ENCODE data around the gene KRT76. TPM values are rescaled to one million over a fixed set of nuclear protein-coding genes. Genes with fewer than 3 reads are reported as not detected.
"Not testable (repeated sequence)": the region's sequence is repeated elsewhere in the genome, so short reads cannot be mapped to it uniquely, and the experiment has no call there.

Gene KRT76
- total RNA-seq, 4 donors from 2014 or later = not detected

GRCh38 chr12:52763036-52763659 is 14.0 kb downstream of the KRT76 start:
- Histone ChIP-seq H3K9me3 (peaks cover 0 to 22% (median 18%) of the 10 kb centered on the region in 4 donors), H3K27me3 (peaks cover 0 to 2% (median 0%) of the 10 kb centered on the region in 4 donors), H3K4me1 (no peaks in the 10 kb centered on the region), H3K4me3 (no peak overlapping the region), H3K36me3 (no peaks in the 10 kb centered on the region), H3K27ac (replicated peaks in 1 of 4) (no peak overlapping the region)
- TF ChIP-seq CTCF (IDR thresholded peaks at IDR 0.05) = no peak
- TF ChIP-seq POLR2A (IDR thresholded peaks at IDR 0.05; ENCODE audit: low read depth) = no peak
- TF ChIP-seq POLR2AphosphoS5 (IDR thresholded peaks at IDR 0.05) = no peak
- no peak for TF ChIP-seq EP300 (IDR thresholded peaks at IDR 0.05)
- WGBS = 72% methylated on average over 9 of the region's 9 CpGs
- DNase-seq (ENCODE audit: extremely low spot score) = no peak
- intact Hi-C loops (cut with DNase I) = no loop called here

GRCh38 chr12:52761802-52762201 is 15.3 kb downstream of the KRT76 start:
- intact Hi-C loops (cut with DNase I) = no loop called here
- Histone ChIP-seq H3K27ac (replicated peaks in 1 of 4) (no peak overlapping the region), H3K27me3 (peaks cover 0 to 11% (median 0%) of the 10 kb centered on the region in 4 donors), H3K9me3 (peaks cover 0 to 22% (median 18%) of the 10 kb centered on the region in 4 donors), H3K36me3 (no peaks in the 10 kb centered on the region), H3K4me3 (no peak overlapping the region), H3K4me1 (no peaks in the 10 kb centered on the region)
- TF ChIP-seq CTCF (IDR thresholded peaks at IDR 0.05) = no peak
- TF ChIP-seq POLR2A (IDR thresholded peaks at IDR 0.05; ENCODE audit: low read depth) = no peak
- no peak for TF ChIP-seq POLR2AphosphoS5 (IDR thresholded peaks at IDR 0.05)
- TF ChIP-seq EP300 (IDR thresholded peaks at IDR 0.05) = no peak
- DNase-seq (ENCODE audit: extremely low spot score) = no peak
- WGBS = 87% methylated on average over 2 of the region's 2 CpGs

- H3K27ac ChIP-seq (replicated peaks in 1 of 4); intact Hi-C loops (cut with DNase I); H3K4me1 ChIP-seq; H3K4me3 ChIP-seq; DNase-seq (ENCODE audit: extremely low spot score); H3K36me3 ChIP-seq: not testable (repeated sequence)
- Histone ChIP-seq H3K27me3 (peaks cover 0 to 17% (median 0%) of the 10 kb centered on the region in 4 donors), H3K9me3 (peaks cover 0 to 22% (median 18%) of the 10 kb centered on the region in 4 donors)
- 85% methylated on average over 8 of the region's 8 CpGs for WGBS
Observed at GRCh38 chr12:52761218-52761617, 15.9 kb downstream of the KRT76 start.

GRCh38 chr12:52760623-52761022 is 16.5 kb downstream of the KRT76 start:
- no peak for TF ChIP-seq POLR2AphosphoS5 (IDR thresholded peaks at IDR 0.05)
- TF ChIP-seq CTCF (IDR thresholded peaks at IDR 0.05) = no peak
- no peak for TF ChIP-seq EP300 (IDR thresholded peaks at IDR 0.05)
- TF ChIP-seq POLR2A (IDR thresholded peaks at IDR 0.05; ENCODE audit: low read depth) = no peak
- no peak overlapping the region for H3K4me3 ChIP-seq
- peaks cover 0 to 22% (median 18%) of the 10 kb centered on the region in 4 donors for H3K9me3 ChIP-seq
- DNase-seq (ENCODE audit: extremely low spot score) = no peak
- H3K27me3 ChIP-seq = peaks cover 0 to 20% (median 0%) of the 10 kb centered on the region in 4 donors
- no peak overlapping the region for H3K27ac ChIP-seq (replicated peaks in 1 of 4)
- H3K36me3 ChIP-seq = no peaks in the 10 kb centered on the region
- intact Hi-C loops (cut with DNase I) = no loop called here
- H3K4me1 ChIP-seq = no peaks in the 10 kb centered on the region

- H3K4me1 ChIP-seq = no peaks in the 10 kb centered on the region
- H3K9me3 ChIP-seq = peaks cover 0 to 22% (median 18%) of the 10 kb centered on the region in 4 donors
- WGBS = 65% methylated on average over 2 of the region's 2 CpGs
- H3K4me3 ChIP-seq = no peak overlapping the region
- peaks cover 0 to 29% (median 0%) of the 10 kb centered on the region in 4 donors for H3K27me3 ChIP-seq
- intact Hi-C loops (cut with DNase I) = no loop called here
- no peak for TF ChIP-seq POLR2AphosphoS5 (IDR thresholded peaks at IDR 0.05)
- TF ChIP-seq EP300 (IDR thresholded peaks at IDR 0.05) = no peak
- no peak for TF ChIP-seq CTCF (IDR thresholded peaks at IDR 0.05)
- no peak for TF ChIP-seq POLR2A (IDR thresholded peaks at IDR 0.05; ENCODE audit: low read depth)
- H3K27ac ChIP-seq (replicated peaks in 1 of 4) = no peak overlapping the region
- DNase-seq (ENCODE audit: extremely low spot score) = no peak
- no peaks in the 10 kb centered on the region for H3K36me3 ChIP-seq
Observed at GRCh38 chr12:52759695-52760094, 17.4 kb downstream of the KRT76 start.

Measured in esophagus muscularis mucosa (tissue), 4 donors.